KOPT-K1 (cell line): ENCODE data around the gene THBS3.
"Not testable (repeated sequence)": the region's sequence is repeated elsewhere in the genome, so short reads cannot be mapped to it uniquely, and the experiment has no call there.

ENCODE experiments used
- H3K27ac ChIP-seq: fragments of 200-600 bp; sonication (generic); 2 replicates; pipeline ENCODE4 v1.5.1; 2016; ENCODE audit warnings: antibody characterized with exemption, mild to moderate bottlenecking, low read depth, low read length; ENCODE audit not compliant: poor library complexity, severe bottlenecking
- H3K36me3 ChIP-seq: fragments of 200-600 bp; sonication (generic); 2 replicates; pipeline ENCODE4 v1.5.1; 2017; ENCODE audit warnings: antibody characterized with exemption, mild to moderate bottlenecking, low read length, moderate library complexity; ENCODE audit not compliant: insufficient read depth
- H3K9me3 ChIP-seq: fragments of 200-600 bp; sonication (generic); 2 replicates; pipeline ENCODE4 v1.5.1; 2017; ENCODE audit warnings: antibody characterized with exemption, low read length, mild to moderate bottlenecking; ENCODE audit not compliant: insufficient read depth, poor library complexity, severe bottlenecking

THBS3 gene

DNA sequence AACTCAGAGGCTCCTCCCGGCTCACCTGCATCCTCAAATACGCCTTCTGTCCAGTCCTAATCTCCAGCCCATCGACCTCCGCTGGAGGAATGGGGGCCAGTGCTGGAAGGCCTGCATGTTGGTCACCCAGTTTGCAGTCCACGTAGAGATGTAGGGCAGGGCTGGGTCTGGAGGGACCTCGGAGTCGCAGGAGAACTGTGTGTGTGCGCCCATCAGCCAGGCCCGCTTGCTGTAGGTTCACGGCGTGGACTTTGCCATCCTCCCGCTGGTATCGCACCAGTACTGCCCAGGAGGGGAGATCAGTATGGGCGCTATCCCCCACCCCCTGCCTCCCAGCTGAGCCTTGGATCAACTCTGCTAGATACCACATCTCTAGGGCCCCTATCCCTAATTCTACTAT is 2.7 kb downstream of the THBS3 start:
- Histone ChIP-seq H3K9me3 (no peaks in the 10 kb centered on the region), H3K36me3 (no peaks in the 10 kb centered on the region), H3K27ac (no peak overlapping the region)

DNA sequence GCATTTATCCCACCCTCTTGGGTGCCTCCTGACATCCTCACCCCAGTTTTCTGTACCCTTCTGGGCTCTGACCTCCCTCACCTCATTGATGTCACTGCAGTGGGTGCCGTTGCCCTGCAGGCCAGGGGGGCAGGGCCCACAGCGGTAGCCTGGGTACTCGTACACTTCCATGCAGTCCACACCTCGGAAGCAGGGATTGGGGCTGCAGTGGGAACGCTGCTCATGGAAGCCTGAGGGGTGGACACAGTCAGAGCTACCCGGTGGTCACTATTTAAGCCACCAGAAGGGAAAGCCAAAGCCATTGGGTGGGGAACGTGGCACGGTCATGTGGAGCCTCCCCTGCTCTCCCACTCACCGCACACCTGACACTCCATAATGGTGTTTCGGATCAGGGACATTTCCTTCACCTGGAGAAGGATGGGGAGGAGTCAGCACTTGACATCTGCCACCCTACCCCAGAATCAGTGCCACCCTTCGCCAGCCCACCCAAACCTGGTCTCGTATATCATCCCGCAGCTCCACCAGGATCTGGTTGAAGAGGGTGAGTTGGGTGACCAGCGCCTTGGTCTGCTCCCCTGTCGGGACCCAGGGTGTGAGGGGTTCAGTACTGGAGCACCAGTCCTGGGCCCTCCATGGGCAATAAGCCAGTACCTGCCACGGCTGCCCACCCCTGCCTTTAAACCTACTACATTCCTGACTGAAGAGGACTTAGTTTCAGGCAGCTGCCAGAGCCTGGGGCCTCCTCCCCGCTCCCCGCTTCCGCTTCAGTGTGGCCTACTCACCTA is 4.8 kb downstream of the THBS3 start:
- no peak overlapping the region for H3K27ac ChIP-seq

DNA sequence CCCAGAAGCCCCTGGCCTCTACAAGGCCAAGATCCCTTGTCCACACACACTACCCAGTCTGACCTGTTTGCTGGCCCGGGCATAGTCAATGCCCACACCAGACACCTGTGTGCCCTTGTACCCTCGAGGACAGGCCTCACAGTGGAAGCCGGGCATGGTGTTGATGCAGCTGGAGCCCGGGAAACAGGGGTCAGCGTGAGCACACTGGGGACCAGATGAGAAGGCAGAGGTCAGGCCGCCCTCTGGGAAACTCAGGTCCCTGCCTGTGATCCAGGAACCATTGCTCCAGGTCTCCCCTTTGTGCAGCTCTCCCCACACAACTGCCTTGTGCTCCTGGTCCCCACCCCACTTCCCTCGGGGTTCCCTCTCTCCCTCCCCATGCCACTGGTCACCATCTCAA is 5.5 kb downstream of the THBS3 start:
- Histone ChIP-seq H3K9me3 (no peaks in the 10 kb centered on the region), H3K27ac (no peak overlapping the region), H3K36me3 (no peaks in the 10 kb centered on the region)

More for the DNA sequence above, 4.8 kb downstream of the THBS3 start:
- Histone ChIP-seq H3K9me3 (no peaks in the 10 kb centered on the region), H3K36me3 (no peaks in the 10 kb centered on the region)

DNA sequence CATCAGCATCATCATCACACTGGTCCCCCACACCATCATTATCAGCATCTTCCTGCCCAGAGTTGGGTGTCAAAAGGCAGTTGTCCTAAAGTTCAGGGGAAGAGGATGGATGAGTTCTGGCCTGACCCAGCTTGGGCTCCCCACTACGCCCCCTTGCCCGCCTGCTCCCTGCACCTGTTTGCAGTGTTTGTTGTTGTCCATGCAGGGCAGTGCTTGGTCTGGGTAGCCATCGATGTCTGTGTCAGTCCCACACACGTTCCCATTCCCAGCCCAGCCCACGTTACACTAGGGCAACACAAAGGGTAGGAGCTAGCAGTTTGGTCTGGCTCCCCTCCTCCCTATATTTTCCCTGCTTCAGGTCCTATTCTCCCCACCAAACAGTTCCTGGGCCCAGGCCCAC is 6.8 kb downstream of the THBS3 start:
- H3K27ac ChIP-seq = no peak overlapping the region
- no peaks in the 10 kb centered on the region for H3K36me3 ChIP-seq
- H3K9me3 ChIP-seq = no peaks in the 10 kb centered on the region

DNA sequence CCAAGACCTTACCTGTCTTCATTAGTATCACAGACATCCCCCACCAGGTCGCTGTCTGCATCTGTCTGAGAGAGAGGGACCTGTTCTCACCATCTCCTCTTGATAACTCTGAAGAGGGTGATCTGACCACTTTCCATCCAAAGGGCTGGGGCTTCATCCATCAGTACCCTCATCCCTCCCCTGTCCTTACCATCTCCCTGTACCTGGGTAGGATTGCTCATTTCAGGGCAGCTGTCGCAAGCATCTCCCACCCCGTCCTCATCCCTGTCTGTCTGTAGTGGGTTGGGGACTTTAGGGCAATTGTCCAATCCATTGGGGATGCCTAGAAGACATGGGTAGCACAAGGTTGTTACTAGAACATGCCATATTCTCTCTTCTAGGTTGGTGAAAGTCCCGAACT is 7.9 kb downstream of the THBS3 start:
- Histone ChIP-seq H3K9me3 (no peaks in the 10 kb centered on the region), H3K27ac (no peak overlapping the region), H3K36me3 (no peaks in the 10 kb centered on the region)

DNA sequence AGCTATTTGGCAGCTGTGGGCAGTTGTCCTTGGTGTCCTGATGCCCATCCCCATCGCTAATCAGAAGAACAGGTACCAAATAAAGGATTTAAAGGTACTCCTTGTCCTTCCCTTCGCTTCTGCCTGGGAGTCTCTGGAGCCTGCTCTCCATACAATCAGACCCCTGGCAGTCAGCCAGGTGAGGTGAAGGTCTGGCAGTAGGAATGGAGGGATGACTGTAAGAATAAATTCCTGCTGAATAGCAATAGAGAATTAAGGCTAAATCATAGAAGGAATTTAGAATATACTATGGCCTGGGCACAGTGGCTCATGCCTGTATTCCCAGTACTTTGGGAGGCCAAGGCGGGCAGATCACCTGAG is 9.2 kb downstream of the THBS3 start:
- H3K9me3 ChIP-seq = no peaks in the 10 kb centered on the region
- no peak overlapping the region for H3K27ac ChIP-seq
- H3K36me3 ChIP-seq = no peaks in the 10 kb centered on the region

DNA sequence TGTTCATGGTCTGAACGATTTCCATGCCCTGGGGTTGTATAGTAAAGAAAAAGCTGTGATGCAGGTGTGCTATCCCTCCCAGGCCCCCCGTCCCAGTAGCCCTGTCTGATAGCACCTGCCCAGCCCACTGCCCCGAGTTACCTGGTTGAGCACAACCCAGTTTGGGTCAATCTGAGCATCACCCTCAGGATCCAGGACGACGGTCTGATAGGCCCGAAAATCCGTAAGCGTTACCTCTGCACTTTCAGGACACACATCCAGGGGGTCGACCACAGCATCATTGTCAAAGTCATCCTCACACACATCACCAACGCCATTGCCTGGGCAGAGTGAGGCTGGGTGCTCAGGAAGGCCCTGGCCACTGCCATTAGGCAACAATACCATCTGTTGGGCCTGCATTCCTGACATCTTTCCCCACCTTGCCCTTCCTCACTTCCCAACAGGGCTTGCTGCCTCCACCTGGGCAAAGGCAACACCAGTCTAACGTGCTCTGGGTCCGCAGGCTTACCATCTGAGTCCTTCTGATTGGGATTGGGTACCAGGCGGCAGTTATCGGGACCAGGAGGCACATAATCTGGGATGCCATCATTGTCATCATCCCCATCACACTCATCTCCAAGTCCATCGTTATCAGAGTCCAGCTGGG is 9.7 kb downstream of the THBS3 start:
- no peaks in the 10 kb centered on the region for H3K36me3 ChIP-seq
- no peaks in the 10 kb centered on the region for H3K9me3 ChIP-seq
- H3K27ac ChIP-seq = no peak overlapping the region

DNA sequence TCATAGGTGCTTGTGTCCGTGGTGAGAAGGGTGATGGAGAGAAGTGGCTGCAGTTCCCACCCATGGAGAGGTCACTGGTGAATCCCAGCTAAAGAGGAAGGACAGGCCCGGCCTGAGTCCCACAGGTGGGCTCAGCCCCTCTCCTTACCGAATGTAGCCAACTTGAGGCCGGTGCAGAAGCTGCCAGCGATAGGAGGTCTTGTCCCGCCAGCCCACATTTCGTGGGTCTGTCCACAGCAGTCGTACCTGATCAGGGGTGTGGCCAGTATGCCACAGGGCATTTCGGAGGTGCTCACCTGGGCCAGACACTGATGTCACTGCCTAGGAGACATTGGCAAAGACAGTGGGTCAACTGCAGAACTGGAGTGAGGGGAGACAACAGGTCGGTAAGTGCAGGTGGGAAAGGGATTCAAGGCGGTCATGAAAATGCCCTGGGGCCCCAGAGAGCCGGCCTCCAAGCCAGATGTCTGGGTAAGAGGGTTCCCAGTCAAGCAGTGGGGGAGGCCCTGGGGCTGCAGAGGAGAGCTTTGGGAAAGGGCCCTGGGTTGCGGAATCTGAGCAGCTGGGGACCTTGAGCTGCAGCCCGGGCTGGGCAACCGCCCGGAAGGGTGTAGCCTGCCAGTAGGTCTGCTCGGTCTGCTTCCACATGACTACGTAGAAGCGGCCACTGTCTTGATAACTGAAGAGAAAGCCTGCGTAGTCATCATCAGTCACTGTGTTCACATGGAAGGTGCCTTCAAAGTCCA is 10.6 kb downstream of the THBS3 start:
- Histone ChIP-seq H3K36me3 (no peaks in the 10 kb centered on the region), H3K9me3 (no peaks in the 10 kb centered on the region), H3K27ac (no peak overlapping the region)

DNA sequence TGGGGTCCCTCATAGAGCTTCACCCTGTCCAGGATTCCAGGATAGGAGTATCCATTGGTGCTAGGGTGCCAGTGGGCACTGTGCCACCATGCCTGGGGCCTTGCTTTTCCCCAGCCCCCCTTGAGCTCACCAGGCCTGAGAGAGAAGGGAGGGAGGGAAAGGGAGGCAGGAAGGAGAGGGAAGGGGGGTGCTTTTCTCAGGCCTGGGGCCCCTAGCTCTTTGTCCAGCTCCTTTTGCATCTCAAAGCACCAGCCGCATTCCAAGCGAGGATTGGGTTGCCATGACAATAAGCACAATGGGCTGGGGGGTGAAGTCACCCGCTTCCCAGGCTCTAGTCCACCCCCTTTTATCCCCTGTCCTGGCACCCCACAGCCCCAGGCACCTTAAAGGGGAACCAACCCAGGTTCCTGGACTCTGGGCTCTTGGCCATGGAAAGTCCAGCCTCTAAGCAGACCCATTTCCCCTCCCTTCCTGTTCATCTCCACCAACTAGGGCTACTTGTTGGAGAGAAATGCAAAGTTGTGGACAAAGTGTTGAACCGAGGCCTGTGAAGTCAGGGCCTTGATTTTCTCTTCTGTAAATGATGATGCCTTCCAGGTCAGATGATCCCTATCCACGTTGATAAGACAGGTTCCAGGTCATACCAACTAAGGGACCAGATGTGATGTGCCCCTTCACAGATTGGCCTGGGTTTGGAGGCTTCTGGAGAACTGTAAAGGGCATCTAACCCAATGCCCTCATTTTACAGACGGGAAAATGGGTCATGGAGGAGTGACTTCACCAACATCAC is 11.4 kb downstream of the THBS3 start:
- Histone ChIP-seq H3K36me3 (no peaks in the 10 kb centered on the region), H3K27ac (no peak overlapping the region), H3K9me3 (no peaks in the 10 kb centered on the region)

DNA sequence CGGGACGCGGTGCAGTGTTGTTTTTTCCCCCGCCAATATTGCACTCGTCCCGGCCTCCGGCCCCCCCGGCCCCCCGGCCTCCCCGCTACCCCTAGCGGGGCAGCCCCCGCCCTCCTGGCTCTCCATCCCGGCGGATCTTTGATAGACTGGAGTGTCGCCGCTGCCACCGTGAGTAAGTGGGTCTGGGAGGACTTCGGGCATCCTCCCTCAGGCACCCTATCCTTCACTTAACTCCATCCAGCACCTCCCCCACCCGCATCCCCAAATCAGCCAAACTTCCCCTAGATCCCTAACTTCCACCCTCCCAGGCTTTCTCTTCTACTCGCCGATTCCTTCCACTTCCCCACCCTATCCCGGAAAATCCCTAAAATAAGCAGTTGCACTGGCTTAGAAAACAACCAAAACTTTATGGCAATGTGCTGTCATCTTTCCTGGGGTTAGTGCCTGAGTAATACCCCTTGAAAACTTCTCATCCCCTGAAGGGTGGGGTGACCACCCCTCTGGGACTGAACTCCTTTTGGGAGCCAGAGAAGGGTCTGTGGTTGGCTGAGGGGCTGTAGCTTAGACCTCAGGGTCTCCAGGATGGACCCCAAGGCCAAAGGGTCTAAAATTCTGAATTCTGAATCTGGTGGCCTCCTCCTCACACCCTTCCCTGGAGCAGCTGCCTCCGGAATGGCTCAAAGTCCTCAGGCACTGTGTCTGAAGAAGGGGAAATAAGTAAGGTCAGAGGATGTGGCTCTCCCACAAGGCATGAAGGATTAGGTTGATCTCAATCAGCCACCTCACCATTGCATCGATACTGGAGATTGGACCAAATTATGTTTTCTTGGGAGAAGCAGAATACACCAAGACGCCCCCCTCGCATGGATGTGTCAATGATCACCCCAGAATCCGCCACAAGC is 12.2 kb downstream of the THBS3 start:
- no peaks in the 10 kb centered on the region for H3K9me3 ChIP-seq
- no peaks in the 10 kb centered on the region for H3K36me3 ChIP-seq
- no peak overlapping the region for H3K27ac ChIP-seq

DNA sequence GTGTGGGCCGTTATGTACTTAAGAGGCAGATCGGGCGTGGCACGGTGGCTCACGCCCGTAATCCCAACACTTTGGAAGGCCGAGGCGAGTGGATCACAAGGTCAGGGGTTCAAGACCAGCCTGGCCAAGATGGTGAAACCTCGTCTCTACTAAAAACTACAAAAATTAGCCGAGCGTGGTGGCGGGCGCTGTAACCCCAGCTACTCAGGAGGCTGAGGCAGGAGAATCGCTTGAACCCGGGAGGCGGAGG is 13.8 kb downstream of the THBS3 start:
- H3K27ac ChIP-seq = peak overlapping the region; percentile 66
- H3K36me3 ChIP-seq, H3K9me3 ChIP-seq: not testable (repeated sequence)

DNA sequence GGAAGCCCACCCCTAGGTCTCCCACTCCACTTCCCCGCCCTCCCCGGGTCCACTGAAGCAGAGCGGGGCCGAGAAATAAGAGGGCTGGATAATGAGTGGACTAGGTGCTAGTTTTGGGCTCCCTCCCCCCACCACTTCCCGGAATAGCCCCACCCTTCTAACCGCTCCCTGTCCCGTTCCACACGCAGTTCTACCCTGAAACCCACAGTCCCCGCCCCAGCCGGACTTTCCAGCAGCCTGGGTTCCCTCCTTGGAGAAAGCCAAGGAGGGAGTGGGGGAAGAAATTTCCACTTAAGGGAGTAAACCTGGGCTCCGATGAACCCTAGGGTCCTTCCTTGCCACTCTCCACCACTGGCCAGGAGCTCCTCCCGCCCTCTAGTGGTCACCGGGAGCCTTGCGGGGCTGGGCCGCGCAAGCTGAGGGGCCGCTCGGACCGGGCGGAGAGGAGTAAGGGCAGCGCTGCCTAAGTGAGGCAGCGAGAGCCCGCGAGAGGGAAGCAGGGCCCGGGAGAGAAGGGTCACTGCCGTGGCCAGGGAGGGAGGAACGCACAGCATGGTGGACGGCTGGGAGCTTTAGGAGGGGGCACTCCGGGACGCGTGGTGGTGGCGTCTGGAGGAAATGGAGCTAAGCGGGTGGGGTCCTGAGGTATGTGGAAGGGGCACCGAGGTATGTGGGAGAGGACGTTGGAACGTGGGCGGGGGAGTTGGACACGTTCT is 14.3 kb downstream of the THBS3 start:
- Histone ChIP-seq H3K27ac (peak overlapping the region; percentile 66), H3K9me3 (no peaks in the 10 kb centered on the region), H3K36me3 (no peaks in the 10 kb centered on the region)

DNA sequence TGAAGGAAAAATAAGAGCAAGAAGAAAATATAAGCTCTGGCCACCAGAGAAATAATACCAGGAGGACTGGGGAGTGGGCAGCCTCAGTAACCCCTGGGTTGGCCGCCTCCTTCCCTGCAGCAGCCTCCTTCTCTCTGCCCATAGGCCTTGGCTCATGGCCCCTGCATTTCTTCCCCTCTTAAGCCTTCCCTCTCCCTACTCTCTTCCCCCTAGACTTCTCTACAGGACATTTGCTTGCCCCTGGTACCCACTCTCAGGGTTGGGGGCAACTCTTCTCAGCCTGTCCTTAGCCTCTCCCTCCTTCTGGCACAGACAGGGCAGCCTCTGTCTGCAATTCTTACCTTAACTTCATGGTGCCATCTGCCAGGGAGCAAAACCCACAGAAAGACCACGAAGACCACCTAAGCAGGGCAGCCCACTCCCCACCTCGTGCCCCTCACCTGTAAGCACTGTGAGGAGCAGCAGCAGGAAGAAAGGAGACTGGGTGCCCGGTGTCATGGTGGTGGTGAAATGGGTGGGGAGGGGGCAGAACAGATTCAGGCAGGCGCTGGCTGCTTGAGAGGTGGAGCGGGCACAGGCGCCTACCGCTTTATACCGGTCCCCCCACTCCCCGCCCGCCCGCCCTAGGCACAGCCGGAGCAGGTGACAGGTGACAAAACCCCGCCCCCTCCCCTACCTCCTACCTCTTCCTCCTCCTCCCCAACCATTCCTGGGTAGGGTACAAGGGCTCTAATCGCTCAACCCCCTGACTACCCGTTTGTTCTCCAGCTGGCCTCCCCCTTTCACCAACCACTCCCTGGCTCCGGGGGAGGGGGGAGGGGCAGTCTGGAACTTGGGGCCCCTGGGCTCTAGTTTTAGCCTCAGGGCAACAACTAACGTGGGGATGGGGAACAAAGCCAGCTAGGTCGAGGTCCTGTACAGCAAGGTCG is 15.1 kb downstream of the THBS3 start:
- H3K36me3 ChIP-seq = no peaks in the 10 kb centered on the region
- peak overlapping the region; percentile 66 for H3K27ac ChIP-seq
- H3K9me3 ChIP-seq = no peaks in the 10 kb centered on the region
